HFF-Myc (cell line): ENCODE measurements around the gene STX2.

Experiments
- DNase-seq: peaks from one replicate; pipeline ENCODE4 v3.0.0-alpha.2; 2011; ENCODE audit warnings: low read depth; ENCODE audit errors: extremely low read depth
- H3K4me3 ChIP-seq: replicated peaks from 2 replicates; pipeline ENCODE4 v1.5.1; 2011; ENCODE audit warnings: low read depth, mild to moderate bottlenecking, control low read depth, low read length
- CTCF ChIP-seq: IDR thresholded peaks from 2 replicates; pipeline ENCODE4 v1.5.1; 2012; ENCODE audit warnings: mild to moderate bottlenecking, low read depth, low read length, control low read depth; ENCODE audit errors: missing control alignments

STX2 gene

GRCh38 chr12:130793554-130793849 is 45.5 kb downstream of the STX2 start:
- TF ChIP-seq CTCF, result no peak
- DNase-seq, result no peak
- no peak overlapping the region for H3K4me3 ChIP-seq

- H3K4me3 ChIP-seq, result no peak overlapping the region
- DNase-seq, result no peak
Measured at GRCh38 chr12:130792821-130793553, 46.1 kb downstream of the STX2 start.

GRCh38 chr12:130791629-130792028 is 47.4 kb downstream of the STX2 start:
- H3K4me3 ChIP-seq, result no peak overlapping the region
- no peak for DNase-seq
- no peak for TF ChIP-seq CTCF

More at GRCh38 chr12:130792821-130793553, 46.1 kb downstream of the STX2 start:
- no peak for TF ChIP-seq CTCF

GRCh38 chr12:130788515-130788914 is 50.5 kb downstream of the STX2 start:
- DNase-seq, result no peak
- TF ChIP-seq CTCF, result no peak
- H3K4me3 ChIP-seq, result no peak overlapping the region

- DNase-seq, result no peak
- no peak for TF ChIP-seq CTCF
- H3K4me3 ChIP-seq, result no peak overlapping the region
Measured at GRCh38 chr12:130787445-130788410, 51.3 kb downstream of the STX2 start.

GRCh38 chr12:130787041-130787440 is 52.0 kb downstream of the STX2 start:
- no peak for DNase-seq
- H3K4me3 ChIP-seq, result no peak overlapping the region
- no peak for TF ChIP-seq CTCF
